ENCODE data around the gene STRA8. TPM values are rescaled to one million over a fixed set of nuclear protein-coding genes. Genes with fewer than 3 reads are reported as not detected.
A peak's percentile ranks its signal among the peaks of the same experiment; 100 is the strongest.

Gene STRA8
- total RNA-seq, 3 donors from 2014 or later (not counting 1 experiment from before 2014, with no cell fraction given): not detected

DNA sequence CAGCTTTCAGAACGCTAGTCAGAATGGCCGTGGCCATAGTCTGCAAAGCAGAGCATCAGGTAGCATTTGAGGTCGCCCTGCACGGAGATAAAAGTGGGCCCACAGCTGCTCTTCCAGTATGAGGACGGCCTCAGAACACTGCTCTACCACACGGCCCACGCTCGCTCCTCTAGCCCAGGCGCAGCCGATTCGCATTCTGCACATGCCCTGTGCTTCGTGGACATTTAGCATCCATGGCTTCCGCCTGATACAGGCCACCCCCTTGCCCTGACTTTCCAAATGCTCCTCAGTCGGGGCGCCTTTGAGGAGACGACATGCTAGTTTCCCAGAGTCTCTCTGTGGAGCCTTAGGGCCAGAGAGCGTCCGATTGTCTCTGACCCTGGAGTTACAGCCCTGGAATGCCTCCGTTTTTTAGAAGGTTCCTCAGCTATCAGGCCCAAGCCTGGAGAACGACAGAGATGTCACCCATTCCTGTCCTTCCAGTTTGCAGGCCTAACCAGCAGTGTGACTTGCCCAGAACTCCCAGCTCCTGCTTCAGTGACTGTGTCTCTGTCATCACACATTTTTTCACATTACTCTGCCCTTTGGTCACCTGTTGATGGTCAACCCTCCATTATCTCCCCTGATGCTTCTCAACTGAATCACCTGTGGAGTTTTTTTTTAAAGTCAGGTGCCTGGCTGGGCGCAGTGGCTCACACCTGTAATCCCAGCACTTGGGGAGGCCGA is 14.3 kb downstream of the STRA8 start:
- WGBS (ENCODE audit: insufficient coverage): 93% methylated on average over 22 of the region's 22 CpGs

GRCh38 chr7:135248546-135248945 is 14.9 kb downstream of the STRA8 start:
- 92% methylated on average over 3 of the region's 3 CpGs for WGBS (ENCODE audit: insufficient coverage)
- Mint-ChIP-seq H3K27ac (no peak overlapping the region), H3K27me3 (ENCODE audit: low read depth in 2 of 2) (peaks cover 2 to 13% of the 10 kb centered on the region in 2 donors)

More for the DNA sequence above, 14.3 kb downstream of the STRA8 start:
- H3K4me3 ChIP-seq (ENCODE audit: low read length): no peak overlapping the region
- DNase-seq (peak in 1 of 2 donors; percentile 12), ATAC-seq (no peak)
- Mint-ChIP-seq H3K4me1 (no peaks in the 10 kb centered on the region), H3K27ac (no peak overlapping the region), H3K9me3 (no peaks in the 10 kb centered on the region), H3K27me3 (ENCODE audit: low read depth in 2 of 2) (peaks cover 2 to 13% of the 10 kb centered on the region in 2 donors), H3K36me3 (no peaks in the 10 kb centered on the region), H3K4me3 (no peak overlapping the region)
- H3K27ac ChIP-seq (ENCODE audit: low read length): no peak overlapping the region
- no peaks in the 10 kb centered on the region for H3K9me3 ChIP-seq (ENCODE audit: control insufficient read depth, insufficient read depth, low read length)
- no peaks in the 10 kb centered on the region for H3K27me3 ChIP-seq (ENCODE audit: control insufficient read depth, insufficient read depth, low read length)
- H3K36me3 ChIP-seq (ENCODE audit: control insufficient read depth, insufficient read depth, low read length): no peaks in the 10 kb centered on the region
- no peaks in the 10 kb centered on the region for H3K4me1 ChIP-seq (ENCODE audit: control insufficient read depth, insufficient read depth, low read length)
- intact Hi-C loops (cut with micrococcal nuclease): no loop called here
- no peak for TF ChIP-seq CTCF (IDR thresholded peaks at IDR 0.05)

GRCh38 chr7:135251496-135252391 is 18.1 kb downstream of the STRA8 start:
- Mint-ChIP-seq H3K4me3 (no peak overlapping the region), H3K4me1 (no peaks in the 10 kb centered on the region), H3K27me3 (ENCODE audit: low read depth in 2 of 2) (no peaks in the 10 kb centered on the region), H3K9me3 (no peaks in the 10 kb centered on the region), H3K36me3 (no peaks in the 10 kb centered on the region), H3K27ac (no peak overlapping the region)
- intact Hi-C loops (cut with micrococcal nuclease): no loop called here
- peak in 1 of 3 donors; percentile 30 for ATAC-seq
- WGBS (ENCODE audit: insufficient coverage): 89% methylated on average over 4 of the region's 4 CpGs
- DNase-seq: no peak
- H3K27me3 ChIP-seq (ENCODE audit: control insufficient read depth, insufficient read depth, low read length): no peaks in the 10 kb centered on the region
- H3K4me1 ChIP-seq (ENCODE audit: control insufficient read depth, insufficient read depth, low read length): no peaks in the 10 kb centered on the region
- no peak overlapping the region for H3K27ac ChIP-seq (ENCODE audit: low read length)
- no peaks in the 10 kb centered on the region for H3K9me3 ChIP-seq (ENCODE audit: control insufficient read depth, insufficient read depth, low read length)
- H3K36me3 ChIP-seq (ENCODE audit: control insufficient read depth, insufficient read depth, low read length): no peaks in the 10 kb centered on the region
- no peak overlapping the region for H3K4me3 ChIP-seq (ENCODE audit: low read length)
- no peak for TF ChIP-seq CTCF (IDR thresholded peaks at IDR 0.05)

More at GRCh38 chr7:135248546-135248945, 14.9 kb downstream of the STRA8 start:
- DNase-seq (no peak), ATAC-seq (no peak)
- no peaks in the 10 kb centered on the region for H3K36me3 Mint-ChIP-seq
- Histone ChIP-seq H3K4me1 (ENCODE audit: control insufficient read depth, insufficient read depth, low read length) (no peaks in the 10 kb centered on the region), H3K27ac (ENCODE audit: low read length) (no peak overlapping the region), H3K9me3 (ENCODE audit: control insufficient read depth, insufficient read depth, low read length) (no peaks in the 10 kb centered on the region), H3K36me3 (ENCODE audit: control insufficient read depth, insufficient read depth, low read length) (no peaks in the 10 kb centered on the region), H3K27me3 (ENCODE audit: control insufficient read depth, insufficient read depth, low read length) (no peaks in the 10 kb centered on the region), H3K4me3 (ENCODE audit: low read length) (no peak overlapping the region)
- H3K9me3 Mint-ChIP-seq: no peaks in the 10 kb centered on the region
- no peak overlapping the region for H3K4me3 Mint-ChIP-seq
- no peak for TF ChIP-seq CTCF (IDR thresholded peaks at IDR 0.05)
- intact Hi-C loops (cut with micrococcal nuclease): no loop called here
- no peaks in the 10 kb centered on the region for H3K4me1 Mint-ChIP-seq

All from natural killer cell (primary cell).